ENCODE measurements around the gene OSM. TPM values are rescaled to one million over a fixed set of nuclear protein-coding genes. Genes with fewer than 3 reads are reported as not detected.
"Not testable (repeated sequence)": the region's sequence is repeated elsewhere in the genome, so short reads cannot be mapped to it uniquely, and the experiment has no call there.

Gene OSM
- polyA plus RNA-seq, 10 donors = 0.17 to 0.43 (median 0.29) TPM

- DNase-seq = no peak
Observed at GRCh38 chr22:30245181-30245984, 21.3 kb downstream of the OSM start.

- DNase-seq = no peak
Observed at GRCh38 chr22:30244641-30245040, 22.0 kb downstream of the OSM start.

GRCh38 chr22:30244066-30244465 is 22.6 kb downstream of the OSM start:
- no peak for DNase-seq

GRCh38 chr22:30243661-30244060 is 23.0 kb downstream of the OSM start:
- no peak for DNase-seq

- DNase-seq = peak in 2 of 3 donors; percentile 34 to 72
Observed at GRCh38 chr22:30241576-30242371, 24.9 kb downstream of the OSM start.

GRCh38 chr22:30240541-30241417 is 25.9 kb downstream of the OSM start:
- no peak for DNase-seq

- DNase-seq = no peak
Observed at GRCh38 chr22:30239488-30240405, 26.9 kb downstream of the OSM start.

GRCh38 chr22:30238661-30239487 is 27.8 kb downstream of the OSM start:
- peak; percentile 62 to 88 (median 74) for DNase-seq

- DNase-seq = no peak
Observed at GRCh38 chr22:30238136-30238535, 28.5 kb downstream of the OSM start.

- DNase-seq = no peak
Observed at GRCh38 chr22:30236875-30237274, 29.8 kb downstream of the OSM start.

- peak in 1 of 3 donors; percentile 76 for DNase-seq
Observed at GRCh38 chr22:30235687-30236170, 30.9 kb downstream of the OSM start.

- peak; percentile 60 to 79 (median 67) for DNase-seq
Observed at GRCh38 chr22:30234786-30235470, 31.7 kb downstream of the OSM start.

- not testable (repeated sequence) for DNase-seq
Observed at GRCh38 chr22:30234325-30234724, 32.3 kb downstream of the OSM start.

GRCh38 chr22:30233582-30233981 is 33.1 kb downstream of the OSM start:
- DNase-seq = no peak

GRCh38 chr22:30232716-30233218 is 33.9 kb downstream of the OSM start:
- peak in 1 of 3 donors; percentile 52 for DNase-seq

GRCh38 chr22:30230787-30231461 is 35.7 kb downstream of the OSM start:
- no peak for DNase-seq

- DNase-seq = no peak
Observed at GRCh38 chr22:30230330-30230729, 36.3 kb downstream of the OSM start.

All from muscle of back (tissue), 11 donors.